ENCODE data around the gene NKAIN2.

DNA sequence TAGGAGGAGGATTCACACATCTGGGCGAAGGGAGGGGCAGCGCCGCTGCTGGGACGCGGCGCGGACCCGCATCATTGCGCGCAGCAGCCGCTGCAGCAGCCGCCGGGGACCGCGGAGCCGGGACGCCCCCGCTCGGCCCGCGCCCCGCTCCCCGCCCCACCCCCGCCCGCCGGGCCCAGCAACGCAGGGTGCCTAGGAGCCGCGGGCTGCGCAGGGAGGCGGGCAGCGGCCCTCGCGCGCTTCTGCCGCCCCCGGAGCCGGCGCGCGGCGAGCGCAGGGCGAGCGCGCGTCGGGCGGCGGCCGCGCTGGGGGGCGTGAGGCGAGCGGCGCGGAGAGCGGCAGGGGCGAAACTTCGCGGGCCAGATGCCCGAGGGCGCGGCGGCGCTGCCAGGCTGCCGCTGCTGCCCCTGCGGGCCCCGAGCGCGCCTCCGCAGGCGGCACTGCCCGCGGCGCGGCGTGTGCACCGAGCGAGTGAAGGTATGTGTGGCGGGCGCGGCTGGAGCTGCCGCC, at the start of gene NKAIN2:
- TF ChIP-seq, protein P1, sequence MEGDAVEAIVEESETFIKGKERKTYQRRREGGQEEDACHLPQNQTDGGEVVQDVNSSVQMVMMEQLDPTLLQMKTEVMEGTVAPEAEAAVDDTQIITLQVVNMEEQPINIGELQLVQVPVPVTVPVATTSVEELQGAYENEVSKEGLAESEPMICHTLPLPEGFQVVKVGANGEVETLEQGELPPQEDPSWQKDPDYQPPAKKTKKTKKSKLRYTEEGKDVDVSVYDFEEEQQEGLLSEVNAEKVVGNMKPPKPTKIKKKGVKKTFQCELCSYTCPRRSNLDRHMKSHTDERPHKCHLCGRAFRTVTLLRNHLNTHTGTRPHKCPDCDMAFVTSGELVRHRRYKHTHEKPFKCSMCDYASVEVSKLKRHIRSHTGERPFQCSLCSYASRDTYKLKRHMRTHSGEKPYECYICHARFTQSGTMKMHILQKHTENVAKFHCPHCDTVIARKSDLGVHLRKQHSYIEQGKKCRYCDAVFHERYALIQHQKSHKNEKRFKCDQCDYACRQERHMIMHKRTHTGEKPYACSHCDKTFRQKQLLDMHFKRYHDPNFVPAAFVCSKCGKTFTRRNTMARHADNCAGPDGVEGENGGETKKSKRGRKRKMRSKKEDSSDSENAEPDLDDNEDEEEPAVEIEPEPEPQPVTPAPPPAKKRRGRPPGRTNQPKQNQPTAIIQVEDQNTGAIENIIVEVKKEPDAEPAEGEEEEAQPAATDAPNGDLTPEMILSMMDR (IDR thresholded peaks at IDR 0.05 in 4 of 5, conservative IDR thresholded peaks at IDR 0.05 in 1 of 5) = no peak
- no peak for TF ChIP-seq POLR2A (IDR thresholded peaks at IDR 0.05)
